HG02759 (cell line): ENCODE measurements around the gene GPATCH1.
"Not testable (repeated sequence)": the region's sequence is repeated elsewhere in the genome, so short reads cannot be mapped to it uniquely, and the experiment has no call there.

Experiments used
- ATAC-seq: cut with Tn5 transposase; IDR thresholded peaks from one replicate; pipeline ENCODE4 v1.9.1; 2021; ENCODE audit warnings: mild to moderate bottlenecking, moderate library complexity; ENCODE audit not compliant: unreplicated experiment

The GPATCH1 gene

DNA sequence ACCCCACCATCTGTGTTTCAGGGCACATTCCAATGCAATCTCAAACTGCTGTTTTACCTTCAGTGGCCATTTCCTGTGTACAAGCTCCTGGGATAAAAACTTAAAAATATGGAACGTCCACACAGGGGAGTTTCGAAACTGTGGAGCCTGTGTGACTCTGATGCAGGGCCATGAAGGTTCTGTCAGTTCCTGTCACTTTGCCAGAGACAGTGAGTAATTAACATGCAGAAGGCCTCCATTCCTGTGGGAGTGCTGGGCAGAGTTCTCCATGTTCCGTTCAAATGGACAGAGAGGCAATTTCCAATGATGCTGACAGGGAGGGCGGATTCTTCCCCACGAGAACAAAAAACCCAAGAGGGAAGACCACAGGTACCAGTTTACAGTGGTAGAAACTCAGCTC is 75.4 kb downstream of the GPATCH1 start:
- no peak for ATAC-seq

- ATAC-seq, result no peak
Measured at GRCh38 chr19:33157906-33158305, 76.9 kb downstream of the GPATCH1 start.

- ATAC-seq, result no peak
Measured at GRCh38 chr19:33158365-33158764, 77.4 kb downstream of the GPATCH1 start.

DNA sequence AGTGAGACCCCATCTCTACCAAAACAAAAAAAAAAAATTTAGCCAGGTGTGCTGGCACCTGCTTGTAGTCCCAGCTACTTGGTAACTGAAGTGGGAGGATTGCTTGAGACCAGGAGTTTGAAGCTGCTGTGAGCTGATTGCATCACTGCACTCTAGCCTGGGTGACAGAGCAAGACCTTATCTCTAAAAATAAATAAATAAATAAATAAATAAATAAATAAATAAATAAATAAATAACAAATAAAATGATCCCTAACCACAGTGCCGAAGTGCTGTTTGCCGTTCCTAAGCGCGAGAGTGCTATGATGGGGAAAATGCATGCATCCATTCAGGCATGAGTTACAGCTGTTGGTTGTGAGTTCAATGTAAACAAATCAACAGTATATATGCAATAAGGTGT is 78.2 kb downstream of the GPATCH1 start:
- no peak for ATAC-seq

DNA sequence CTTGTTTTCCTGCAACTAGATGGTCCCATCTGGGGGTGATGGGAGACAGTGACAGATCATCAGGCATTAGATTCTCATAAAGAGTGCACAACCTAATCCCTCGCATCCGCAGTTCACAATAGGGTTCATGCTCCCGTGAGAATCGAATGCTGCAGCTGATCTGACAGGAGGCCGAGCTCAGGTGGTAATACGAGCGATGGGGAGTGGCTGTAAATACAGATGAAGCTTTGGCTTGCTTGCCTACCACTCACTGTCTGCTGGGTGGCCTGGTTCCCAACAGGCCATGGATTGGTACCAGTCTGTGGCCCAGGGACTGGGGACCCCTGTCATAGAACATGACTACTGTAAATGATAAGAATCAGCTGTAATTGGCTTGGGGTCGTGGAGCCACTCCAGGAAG is 78.9 kb downstream of the GPATCH1 start:
- no peak for ATAC-seq

GRCh38 chr19:33161201-33161600 is 80.2 kb downstream of the GPATCH1 start:
- ATAC-seq, result no peak

DNA sequence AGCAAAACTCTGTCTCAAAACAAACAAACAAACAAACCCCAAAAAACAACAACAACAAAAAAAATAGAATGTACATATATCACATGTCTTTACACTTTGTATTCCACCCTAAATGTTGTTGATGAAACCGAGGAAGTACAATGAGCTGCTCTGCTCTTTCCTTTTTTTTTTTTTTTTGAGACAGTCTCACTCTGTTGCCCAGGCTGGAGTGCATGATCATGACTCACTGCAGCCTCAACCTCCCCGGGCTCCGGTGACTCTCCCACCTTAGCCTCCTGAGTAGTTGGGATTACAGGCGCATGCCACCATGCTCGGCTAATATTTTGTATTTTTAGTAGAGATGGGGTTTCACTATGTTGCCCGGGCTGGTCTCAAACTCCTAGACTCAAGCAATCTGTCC is 82.5 kb downstream of the GPATCH1 start:
- ATAC-seq, result no peak

DNA sequence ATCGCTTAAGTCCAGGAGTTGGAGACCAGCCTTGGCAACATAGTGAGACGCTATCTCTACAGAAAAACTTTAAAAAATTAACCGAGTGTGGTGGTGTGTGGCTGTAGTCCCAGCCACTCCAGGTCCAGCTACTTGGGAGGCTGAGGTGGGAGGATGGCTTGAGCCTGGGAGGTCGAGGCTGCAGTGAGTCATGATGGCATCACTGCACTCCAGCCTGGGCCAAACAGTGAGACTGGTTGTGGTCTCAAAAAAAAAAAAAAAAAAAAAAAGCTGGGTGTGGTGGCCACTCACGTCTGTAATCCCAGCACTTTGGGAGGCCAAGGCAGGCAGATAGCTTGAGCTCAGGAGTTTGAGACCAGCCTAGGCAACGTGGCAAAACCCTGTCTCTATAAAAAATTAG is 85.1 kb downstream of the GPATCH1 start:
- ATAC-seq, result not testable (repeated sequence)

GRCh38 chr19:33167438-33167837 is 86.5 kb downstream of the GPATCH1 start:
- ATAC-seq, result no peak

- ATAC-seq, result no peak
Measured at GRCh38 chr19:33168528-33168927, 87.5 kb downstream of the GPATCH1 start.

DNA sequence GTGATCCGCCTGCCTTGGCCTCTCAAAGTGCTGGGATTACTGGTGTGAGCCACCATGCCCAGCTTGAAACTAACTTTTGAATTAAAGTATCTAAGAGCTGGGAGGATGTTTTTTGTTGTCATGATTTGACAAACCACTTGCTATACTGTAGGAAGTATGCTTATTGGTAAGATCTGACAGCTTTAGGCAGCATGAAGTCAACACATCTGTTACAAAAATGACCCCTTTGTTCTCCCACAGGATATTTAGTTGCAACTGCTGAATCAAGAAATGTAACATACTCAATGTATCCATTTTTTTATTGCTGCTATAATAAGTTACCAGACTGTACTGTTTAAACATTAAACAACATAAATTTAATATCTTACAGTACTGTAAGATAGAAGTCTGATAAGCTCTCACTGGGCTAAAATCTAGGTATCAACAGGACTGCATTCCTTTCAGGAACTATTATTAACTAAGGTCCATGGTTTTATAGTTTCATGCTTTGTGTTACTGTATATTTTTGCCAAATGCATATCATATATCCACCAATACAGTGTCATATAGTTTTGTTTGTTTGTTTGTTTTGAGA is 90.3 kb downstream of the GPATCH1 start:
- no peak for ATAC-seq

DNA sequence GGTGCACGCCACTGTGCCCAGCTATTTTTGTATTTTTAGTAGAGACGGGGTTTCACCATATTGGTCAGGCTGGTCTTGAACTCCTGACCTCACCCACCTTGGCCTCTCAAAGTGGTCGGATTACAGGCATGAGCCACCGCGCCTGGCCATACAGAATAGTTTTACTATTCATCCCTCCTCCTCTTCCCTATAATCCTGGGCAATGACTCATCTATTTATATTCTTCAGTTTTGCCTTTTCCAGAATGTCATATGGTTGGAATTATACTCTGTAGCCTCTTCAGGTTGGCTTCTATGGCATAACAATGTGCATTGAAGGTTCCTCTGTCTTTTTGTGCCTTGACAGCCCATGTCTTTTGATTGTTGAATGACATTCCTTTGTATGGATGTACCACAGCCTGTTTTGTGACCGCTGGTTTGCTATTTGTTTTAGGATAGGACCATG is 91.0 kb downstream of the GPATCH1 start:
- ATAC-seq, result no peak

DNA sequence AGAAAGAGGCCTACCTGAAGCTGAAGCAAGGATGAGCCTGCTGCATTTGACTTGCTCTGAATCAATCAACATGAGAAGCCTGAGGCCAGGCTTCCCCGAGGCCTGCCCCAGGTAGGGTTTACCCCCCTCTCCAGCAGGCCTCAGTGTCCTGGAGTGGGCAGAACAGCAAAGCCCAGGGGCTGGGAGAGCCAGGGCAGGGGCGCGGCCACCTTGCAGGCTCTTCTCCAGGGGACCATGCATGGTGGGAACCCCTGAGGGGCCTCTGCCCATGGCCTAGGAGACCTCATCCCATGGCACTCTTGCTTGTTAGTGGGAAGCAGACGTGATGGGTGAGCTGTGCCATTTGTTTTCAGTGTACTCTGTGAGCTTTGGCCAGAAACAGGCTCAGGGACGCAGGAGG is 93.2 kb downstream of the GPATCH1 start:
- ATAC-seq, result no peak

GRCh38 chr19:33175156-33175782 is 94.3 kb downstream of the GPATCH1 start:
- no peak for ATAC-seq

DNA sequence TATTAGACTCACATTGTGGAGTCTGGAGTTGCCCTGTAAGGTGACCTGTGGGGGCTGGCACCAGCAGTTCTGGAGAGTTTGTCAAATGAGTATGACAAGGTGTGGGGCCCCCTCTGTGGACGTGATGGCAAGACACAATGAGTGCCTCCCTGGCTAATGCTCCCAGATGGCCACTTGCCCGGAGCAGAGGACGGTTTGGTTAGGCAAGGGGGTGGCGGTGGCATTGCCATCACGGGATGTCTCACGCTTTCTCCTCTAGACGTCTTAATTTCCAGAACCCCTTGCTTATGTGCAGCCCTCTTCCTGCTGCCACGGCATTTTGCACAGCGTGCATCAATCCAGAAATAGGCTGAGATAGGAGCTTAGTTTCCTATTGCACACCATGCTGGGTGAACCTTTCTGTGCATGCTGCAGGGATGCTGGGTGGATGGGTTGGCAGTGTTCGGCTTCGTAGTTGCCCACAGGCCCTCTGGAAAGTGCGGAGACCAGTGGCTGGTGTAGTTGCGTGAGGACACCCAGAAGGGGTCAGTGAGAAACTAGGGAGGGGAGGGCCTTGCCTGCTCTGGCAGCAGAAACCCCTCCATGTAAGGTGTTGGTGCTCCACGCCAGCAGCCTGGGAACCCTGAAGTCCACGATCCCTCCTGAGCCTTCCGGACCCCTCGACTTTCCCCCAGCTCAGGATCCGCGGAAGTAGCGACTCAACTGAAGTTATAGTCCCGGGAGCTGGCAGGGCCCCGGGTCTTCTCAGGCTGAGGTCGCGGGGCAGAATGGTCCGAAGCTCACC is 95.1 kb downstream of the GPATCH1 start:
- peak; percentile 1 for ATAC-seq

GRCh38 chr19:33176670-33177416 is 95.9 kb downstream of the GPATCH1 start:
- peak; percentile 89 for ATAC-seq

DNA sequence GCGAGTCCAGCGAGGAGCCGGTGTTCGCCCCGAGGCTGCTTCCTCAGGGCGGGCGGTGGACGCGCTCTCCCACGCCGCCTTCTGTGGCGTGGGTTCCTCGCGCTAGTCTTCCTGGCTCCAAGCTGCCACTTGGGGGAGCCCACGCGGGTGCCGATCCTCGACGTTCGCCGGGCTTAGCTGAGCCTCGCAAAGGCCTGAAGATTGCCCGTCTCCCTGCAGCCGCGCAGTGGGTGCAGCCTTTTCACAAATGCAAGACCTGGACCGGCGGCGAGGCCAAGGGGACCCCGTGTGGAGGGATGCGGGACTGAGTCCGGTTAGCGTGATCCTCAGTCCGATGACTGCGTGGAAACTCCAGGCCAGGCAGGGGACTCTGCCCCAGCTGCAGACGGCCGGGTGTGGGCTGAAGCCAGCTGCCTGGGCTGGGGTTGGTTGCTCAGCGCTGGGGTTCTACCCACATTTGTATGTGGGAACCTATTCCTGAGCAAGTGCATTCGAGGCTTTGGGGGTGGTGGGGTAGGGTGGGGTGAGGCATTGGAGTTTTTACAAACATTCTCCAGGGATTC is 96.5 kb downstream of the GPATCH1 start:
- ATAC-seq, result peak; percentile 18
